Small intestine (tissue), 7 donors: ENCODE results near the gene ORC1. TPM values are rescaled to one million over a fixed set of nuclear protein-coding genes. Genes with fewer than 3 reads are reported as not detected.

ENCODE experiments used
- DNase-seq, 2 donors: peaks; one replicate each; pipeline versions ENCODE4 v3.0.0 to v3.0.0-alpha.2; 2013
- FAIRE-seq: peaks from 2 replicates; lab custom pipeline; 2012; peaks lifted over from hg19 to GRCh38; lab: Jason Lieb, UNC
- H3K27ac ChIP-seq, 3 donors: one replicate each; pipeline ENCODE4 v1.5.1; 2013; ENCODE audit warnings: low read length in 2 of 3, mild to moderate bottlenecking in 2 of 3, control low read depth in 1 of 3, inconsistent platforms in 1 of 3, low read depth in 1 of 3, moderate library complexity in 1 of 3
- H3K27me3 ChIP-seq, 3 donors: one replicate each; pipeline ENCODE4 v1.6.1; 2013; ENCODE audit warnings: low read length in 3 of 3, inconsistent platforms in 1 of 3; ENCODE audit not compliant: control insufficient read depth in 3 of 3, insufficient read depth in 3 of 3
- H3K36me3 ChIP-seq, 3 donors: one replicate each; pipeline ENCODE4 v1.6.1; 2013; ENCODE audit warnings: low read length in 3 of 3, inconsistent platforms in 1 of 3, low read depth in 1 of 3, mild to moderate bottlenecking in 1 of 3, moderate library complexity in 1 of 3; ENCODE audit not compliant: control insufficient read depth in 3 of 3, insufficient read depth in 2 of 3
- H3K4me1 ChIP-seq, 3 donors: one replicate each; pipeline ENCODE4 v1.6.1; 2013; ENCODE audit warnings: low read length in 2 of 3, inconsistent platforms in 1 of 3, low read depth in 1 of 3, mild to moderate bottlenecking in 1 of 3, moderate library complexity in 1 of 3; ENCODE audit not compliant: control insufficient read depth in 3 of 3, insufficient read depth in 2 of 3
- H3K4me3 ChIP-seq, 3 donors: one replicate each; pipeline ENCODE4 v1.5.1; 2013; ENCODE audit warnings: low read length in 3 of 3, control low read depth in 1 of 3, inconsistent platforms in 1 of 3, low read depth in 1 of 3, mild to moderate bottlenecking in 1 of 3, moderate library complexity in 1 of 3
- H3K9me3 ChIP-seq, 2 donors: one replicate each; pipeline ENCODE4 v1.6.1; 2013; ENCODE audit warnings: low read depth in 1 of 2, low read length in 1 of 2; ENCODE audit not compliant: control insufficient read depth in 2 of 2, insufficient read depth in 1 of 2
- WGBS, 3 donors: extraction: QIAGEN DNeasy Blood & Tissue Kit; methylation state at CpG; one replicate each; pipeline ENCODE4 v1.1.7; 2013; 5-methylcytosine and 5-hydroxymethylcytosine counted together
- polyA plus RNA-seq, 4 donors: library from polyadenylated mRNA; stranded (reverse) in 3 of 4; unstranded in 1 of 4; fragments of 200-250 nt in 3 of 4; fragments of 120-200 nt in 1 of 4; gene quantifications; one replicate each; pipeline versions ENCODE4 v1.2.1 to v1.2.3, GENCODE V29; 2013
- donor health status: healthy with polysubstance abuse.
- donor health status: control.
- donor health status: control.
- donor health status: Bipolar disorder and iron deficiency.
- donor health status: healthy.

The ORC1 gene
- polyA plus RNA-seq, 4 donors, result 0.22 to 5.3 (median 3.2) TPM

GRCh38 chr1:52360595-52360968, 43.6 kb downstream of the ORC1 start:
- no peaks in the 10 kb centered on the region for H3K27me3 ChIP-seq
- H3K4me1 ChIP-seq, result peaks cover 0 to 10% (median 4%) of the 10 kb centered on the region in 3 donors
- no peak for FAIRE-seq
- WGBS, 3 donors, result 94 to 95% (median 94%) methylated on average over 6 to 7 of the region's 7 CpGs
- peaks cover 17 to 76% (median 43%) of the 10 kb centered on the region in 3 donors for H3K36me3 ChIP-seq
- no peak overlapping the region for H3K27ac ChIP-seq
- no peaks in the 10 kb centered on the region for H3K9me3 ChIP-seq
- H3K4me3 ChIP-seq, result no peak overlapping the region
- DNase-seq, result no peak

- no peak overlapping the region for H3K4me3 ChIP-seq
- peaks cover 17 to 82% (median 49%) of the 10 kb centered on the region in 3 donors for H3K36me3 ChIP-seq
- no peaks in the 10 kb centered on the region for H3K9me3 ChIP-seq
- DNase-seq (no peak), FAIRE-seq (no peak)
- no peak overlapping the region for H3K27ac ChIP-seq
- H3K4me1 ChIP-seq, result peaks cover 0 to 6% (median 3%) of the 10 kb centered on the region in 3 donors
- 92 to 94% (median 94%) methylated on average over 24 of the region's 24 CpGs for WGBS, 3 donors
- H3K27me3 ChIP-seq, result no peaks in the 10 kb centered on the region
Observed at GRCh38 chr1:52359676-52360594, 44.3 kb downstream of the ORC1 start.

GRCh38 chr1:52358851-52359497, 45.2 kb downstream of the ORC1 start:
- no peak for DNase-seq
- H3K4me1 ChIP-seq, result no peaks in the 10 kb centered on the region
- peaks cover 17 to 87% (median 53%) of the 10 kb centered on the region in 3 donors for H3K36me3 ChIP-seq
- no peak overlapping the region for H3K27ac ChIP-seq
- WGBS, 3 donors, result 96 to 98% (median 97%) methylated on average over 18 of the region's 18 CpGs
- FAIRE-seq, result no peak
- no peaks in the 10 kb centered on the region for H3K9me3 ChIP-seq
- no peaks in the 10 kb centered on the region for H3K27me3 ChIP-seq
- H3K4me3 ChIP-seq, result no peak overlapping the region

- FAIRE-seq (no peak), DNase-seq (no peak)
Observed at GRCh38 chr1:52357397-52357796, 46.8 kb downstream of the ORC1 start.

GRCh38 chr1:52356818-52357355, 47.3 kb downstream of the ORC1 start:
- 94 to 96% (median 95%) methylated on average over 8 of the region's 8 CpGs for WGBS, 3 donors
- DNase-seq (no peak), FAIRE-seq (no peak)
- no peaks in the 10 kb centered on the region for H3K27me3 ChIP-seq
- no peak overlapping the region for H3K27ac ChIP-seq
- H3K36me3 ChIP-seq, result peaks cover 20 to 93% (median 55%) of the 10 kb centered on the region in 3 donors
- no peaks in the 10 kb centered on the region for H3K9me3 ChIP-seq
- no peak overlapping the region for H3K4me3 ChIP-seq
- no peaks in the 10 kb centered on the region for H3K4me1 ChIP-seq

More at GRCh38 chr1:52357397-52357796, 46.8 kb downstream of the ORC1 start:
- H3K4me1 ChIP-seq, result no peaks in the 10 kb centered on the region
- H3K4me3 ChIP-seq, result no peak overlapping the region
- H3K27ac ChIP-seq, result no peak overlapping the region
- 95 to 97% (median 97%) methylated on average over 9 of the region's 9 CpGs for WGBS, 3 donors
- peaks cover 20 to 98% (median 55%) of the 10 kb centered on the region in 3 donors for H3K36me3 ChIP-seq
- no peaks in the 10 kb centered on the region for H3K9me3 ChIP-seq
- no peaks in the 10 kb centered on the region for H3K27me3 ChIP-seq

- DNase-seq (no peak), FAIRE-seq (no peak)
- no peaks in the 10 kb centered on the region for H3K4me1 ChIP-seq
- no peaks in the 10 kb centered on the region for H3K9me3 ChIP-seq
- H3K27me3 ChIP-seq, result no peaks in the 10 kb centered on the region
- 88 to 96% (median 94%) methylated on average over 11 of the region's 11 CpGs for WGBS, 3 donors
- no peak overlapping the region for H3K4me3 ChIP-seq
- H3K36me3 ChIP-seq, result peaks cover 20 to 85% (median 50%) of the 10 kb centered on the region in 3 donors
- H3K27ac ChIP-seq, result no peak overlapping the region
Observed at GRCh38 chr1:52355847-52356505, 48.2 kb downstream of the ORC1 start.

- Histone ChIP-seq H3K4me3 (no peak overlapping the region), H3K36me3 (peaks cover 15 to 84% (median 49%) of the 10 kb centered on the region in 3 donors), H3K27ac (no peak overlapping the region), H3K27me3 (no peaks in the 10 kb centered on the region), H3K9me3 (no peaks in the 10 kb centered on the region), H3K4me1 (no peaks in the 10 kb centered on the region)
- DNase-seq (no peak), FAIRE-seq (no peak)
- 93 to 95% (median 93%) methylated on average over 8 of the region's 8 CpGs for WGBS, 3 donors
Observed at GRCh38 chr1:52355436-52355835, 48.8 kb downstream of the ORC1 start.

- no peak for FAIRE-seq
- DNase-seq, result no peak
- H3K27ac ChIP-seq, result no peak overlapping the region
- H3K27me3 ChIP-seq, result no peaks in the 10 kb centered on the region
- H3K9me3 ChIP-seq, result no peaks in the 10 kb centered on the region
- no peak overlapping the region for H3K4me3 ChIP-seq
- 84 to 93% (median 87%) methylated on average over 7 of the region's 7 CpGs for WGBS, 3 donors
- H3K4me1 ChIP-seq, result no peaks in the 10 kb centered on the region
- H3K36me3 ChIP-seq, result peaks cover 3 to 67% (median 28%) of the 10 kb centered on the region in 3 donors
Observed at GRCh38 chr1:52352690-52353089, 51.5 kb downstream of the ORC1 start.
